Measurements from ENCODE around the gene SAXO1.
"Not testable (repeated sequence)": the region's sequence is repeated elsewhere in the genome, so short reads cannot be mapped to it uniquely, and the experiment has no call there.

Gene SAXO1

DNA sequence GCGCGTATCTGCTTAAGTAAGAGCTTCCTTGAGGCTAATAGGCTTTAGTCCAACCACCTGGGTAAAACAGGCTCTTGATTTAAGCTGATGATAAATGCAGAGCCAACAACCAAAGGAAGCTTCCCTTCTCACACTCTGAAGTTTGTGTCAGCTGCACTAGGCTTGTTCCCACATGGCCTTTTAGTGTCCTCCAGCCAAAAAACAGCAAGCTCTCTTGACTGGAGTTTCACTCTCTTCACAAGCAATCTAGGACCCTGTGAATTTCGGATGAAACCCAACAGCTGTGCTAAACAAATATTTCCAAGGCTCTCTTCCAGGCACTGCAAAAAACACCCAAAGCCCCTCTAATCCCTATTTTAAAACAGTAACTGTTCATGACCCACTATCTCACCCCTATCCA is 63.9 kb downstream of the SAXO1 start:
- DNase-seq: no peak

DNA sequence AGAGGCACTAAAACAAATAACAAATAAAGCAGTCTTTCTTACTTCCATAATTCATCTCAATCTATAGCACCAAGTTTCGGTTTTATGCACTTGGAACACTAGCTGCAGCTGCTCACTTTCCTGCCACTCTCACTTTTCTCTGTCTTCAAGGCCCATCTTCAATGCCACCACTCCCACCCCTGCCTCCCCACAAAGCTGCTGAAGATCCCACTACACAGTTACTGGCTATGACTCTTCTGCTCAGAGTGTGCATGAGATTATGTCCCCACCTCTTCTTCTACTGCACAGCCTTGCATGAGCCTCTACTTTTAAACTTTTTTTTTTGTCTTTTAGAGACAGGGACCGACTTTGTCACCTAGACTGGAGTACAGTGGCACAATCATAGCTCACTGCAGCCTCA is 77.4 kb downstream of the SAXO1 start:
- no peak for DNase-seq

DNA sequence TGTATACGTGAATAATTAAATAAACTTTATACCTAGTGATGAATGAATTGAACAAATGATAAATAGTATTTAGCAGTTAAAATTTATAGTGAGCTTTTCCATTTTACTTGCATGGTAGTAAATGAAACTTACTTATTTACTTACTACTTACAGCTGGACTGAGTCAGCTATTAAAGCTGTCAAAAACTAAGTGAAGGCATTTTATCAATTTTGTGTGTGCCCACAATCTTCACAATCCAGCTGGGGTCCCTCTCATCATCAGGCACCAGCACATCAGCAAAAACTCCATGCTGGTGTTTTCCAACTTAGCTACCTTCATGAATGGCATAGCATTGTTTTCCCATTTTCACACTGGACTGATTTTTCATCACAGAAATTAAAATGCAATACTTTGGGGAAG is 81.1 kb downstream of the SAXO1 start:
- no peak for DNase-seq

DNA sequence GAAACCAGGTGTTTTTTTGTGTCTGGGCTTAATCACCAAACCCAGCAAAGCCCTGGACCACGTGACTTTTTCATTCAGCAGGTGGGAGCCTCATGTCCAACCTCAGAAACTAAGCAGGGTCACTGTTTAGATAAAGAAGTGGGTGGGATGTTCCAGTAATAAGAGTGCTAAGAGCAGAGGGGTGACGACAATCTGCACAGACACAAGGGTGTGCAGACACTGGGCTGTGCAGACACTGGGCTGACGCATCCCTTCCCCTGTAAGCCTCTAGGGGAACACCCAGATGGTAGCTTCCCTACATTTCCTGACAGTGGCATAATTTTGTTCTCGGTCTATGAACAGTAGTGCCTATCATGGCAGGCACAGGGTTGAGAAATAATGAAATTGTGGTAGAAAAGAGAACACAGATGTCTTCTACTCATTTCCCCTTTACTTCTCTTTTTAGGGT is 85.1 kb downstream of the SAXO1 start:
- DNase-seq: peak; percentile 68 to 84 (median 77)

DNA sequence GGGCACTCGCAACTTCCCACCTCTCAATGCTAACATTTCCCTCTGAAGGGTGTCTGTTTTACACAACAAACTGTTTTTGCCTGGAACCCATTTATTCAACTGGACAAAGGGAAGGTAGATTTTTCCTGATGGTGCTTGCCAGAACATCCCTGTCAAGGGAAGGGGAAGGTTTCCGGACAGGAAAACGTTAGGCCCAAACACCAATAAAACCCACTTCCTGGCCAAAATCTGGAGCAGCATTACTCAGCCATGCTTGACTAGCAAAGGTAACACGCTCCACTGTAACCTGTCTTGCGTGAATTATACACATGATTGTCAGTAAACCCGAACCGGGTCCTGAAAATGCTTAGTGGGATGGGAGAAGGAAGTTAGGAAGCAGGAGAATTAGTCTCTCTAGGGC is 90.2 kb downstream of the SAXO1 start:
- no peak for DNase-seq

DNA sequence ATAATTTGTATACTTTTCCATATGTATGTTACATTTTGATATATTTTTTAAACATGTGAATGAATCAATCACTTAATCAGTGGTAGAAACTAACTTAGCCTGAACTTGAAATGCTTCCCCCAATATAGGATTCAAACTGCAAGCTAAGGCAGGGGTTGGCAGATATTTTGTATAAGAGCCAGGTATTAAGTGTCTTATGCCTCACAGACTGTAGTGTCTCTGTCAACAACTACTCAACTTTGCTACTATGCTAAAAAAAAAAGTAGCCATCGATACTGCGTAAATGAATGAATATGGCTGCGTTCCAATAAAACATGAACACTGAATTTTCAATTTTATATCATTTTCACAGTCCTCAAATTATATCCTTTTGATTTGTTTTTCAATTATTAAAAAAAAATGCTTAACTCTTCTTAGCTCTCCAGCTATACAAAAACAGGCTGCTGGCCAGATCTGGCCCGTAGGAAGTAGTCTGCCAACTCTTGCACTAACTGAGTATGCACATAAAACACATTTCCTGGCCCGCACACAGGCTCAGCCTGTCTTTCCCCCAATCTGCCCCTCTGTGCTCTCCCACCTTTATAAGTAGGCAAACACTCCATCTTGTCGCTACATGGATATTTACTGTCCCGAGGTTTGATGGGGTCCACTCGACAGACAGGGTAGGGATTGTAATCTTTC is 91.8 kb downstream of the SAXO1 start:
- DNase-seq: no peak

DNA sequence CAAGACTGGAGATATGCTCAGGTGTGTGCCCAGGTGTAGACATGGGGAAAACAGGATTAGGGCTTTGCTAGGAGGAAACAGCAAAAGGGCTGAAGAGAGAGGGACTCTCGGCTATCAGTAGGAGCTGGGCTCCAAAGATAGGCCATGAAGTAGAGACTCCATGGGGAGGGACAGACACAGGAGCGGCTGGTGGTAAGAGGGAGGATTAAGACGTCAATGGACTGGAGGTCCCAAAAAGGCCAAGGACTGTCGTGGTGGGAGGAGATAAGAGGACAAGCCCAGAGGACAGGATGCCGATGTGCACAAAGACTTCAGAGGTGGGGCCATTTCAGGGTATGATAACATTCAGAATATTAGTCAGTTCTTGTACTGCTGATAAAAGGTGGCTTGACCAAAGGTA is 93.1 kb downstream of the SAXO1 start:
- no peak for DNase-seq

DNA sequence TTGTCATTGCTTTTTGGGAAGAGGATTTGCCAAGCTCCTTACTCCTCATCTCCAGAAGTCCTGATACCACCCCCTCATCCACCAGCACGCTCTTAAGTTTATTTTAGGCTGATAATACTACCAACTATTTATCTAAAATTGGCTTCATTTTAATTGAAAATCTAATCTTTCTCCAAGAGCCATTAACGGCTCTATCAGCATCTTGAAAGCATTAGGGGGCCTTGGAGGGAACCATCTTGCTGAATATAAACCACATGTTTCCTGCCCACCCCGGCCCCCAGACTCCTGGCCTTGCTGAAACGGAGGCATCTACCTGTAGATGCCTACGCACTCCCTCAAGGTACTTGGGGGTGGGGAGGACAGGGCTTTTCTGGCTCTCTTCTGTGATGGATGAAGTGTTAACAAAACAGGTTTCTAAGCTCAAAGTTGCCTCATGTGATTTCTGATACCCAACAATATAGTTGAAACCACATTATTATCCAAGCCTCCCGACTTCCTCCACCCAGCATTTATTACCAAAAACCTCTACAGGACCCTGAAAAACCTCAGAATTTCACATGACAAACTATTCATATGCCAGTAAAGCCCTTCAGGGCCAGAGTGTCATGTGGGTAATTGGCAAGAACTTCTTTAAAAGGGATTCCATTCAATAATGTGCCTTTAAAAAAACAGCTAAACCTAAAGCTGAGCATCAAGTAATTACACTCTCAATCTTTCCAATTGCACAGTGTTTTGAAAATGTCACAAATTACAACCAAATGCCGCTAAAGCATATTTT is 96.7 kb downstream of the SAXO1 start:
- no peak for DNase-seq

DNA sequence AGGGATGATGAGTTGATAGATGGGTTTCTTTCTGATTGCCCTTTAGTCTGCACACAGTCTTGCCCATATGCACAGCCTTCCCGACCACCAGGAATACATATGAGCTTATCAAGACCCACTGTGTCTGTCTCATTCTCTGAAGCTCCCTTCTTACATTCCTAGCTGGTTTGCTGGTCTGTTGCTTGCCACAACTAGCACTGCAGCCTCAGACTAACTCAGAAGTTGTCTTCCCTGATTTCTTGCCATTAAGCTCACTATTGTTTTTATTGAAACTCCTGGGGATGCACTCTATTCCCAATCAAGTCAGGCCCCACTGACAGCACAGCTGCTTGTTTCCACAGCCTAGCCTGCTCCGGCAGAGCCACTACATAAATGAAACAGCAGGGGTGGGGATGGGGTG is 97.5 kb downstream of the SAXO1 start:
- DNase-seq: no peak

DNA sequence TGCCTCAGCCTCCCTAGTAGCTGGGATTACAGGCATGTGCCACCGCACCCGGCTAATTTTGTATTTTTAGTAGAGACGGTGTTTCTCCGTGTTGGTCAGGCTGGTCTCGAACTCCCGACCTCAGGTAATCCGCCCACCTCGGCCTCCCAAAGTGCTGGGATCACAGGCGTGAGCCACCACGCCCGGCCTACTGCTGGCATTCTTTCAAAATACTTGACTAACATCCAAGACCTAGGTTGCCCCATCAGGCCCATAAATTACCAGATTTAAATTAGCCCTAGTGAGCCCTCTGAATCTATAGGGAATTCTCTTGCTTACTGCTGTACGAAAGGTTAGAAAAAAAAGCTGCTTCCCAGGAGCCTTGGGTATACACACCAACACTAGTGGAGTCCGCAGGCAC is 102.4 kb downstream of the SAXO1 start:
- DNase-seq: not testable (repeated sequence)

DNA sequence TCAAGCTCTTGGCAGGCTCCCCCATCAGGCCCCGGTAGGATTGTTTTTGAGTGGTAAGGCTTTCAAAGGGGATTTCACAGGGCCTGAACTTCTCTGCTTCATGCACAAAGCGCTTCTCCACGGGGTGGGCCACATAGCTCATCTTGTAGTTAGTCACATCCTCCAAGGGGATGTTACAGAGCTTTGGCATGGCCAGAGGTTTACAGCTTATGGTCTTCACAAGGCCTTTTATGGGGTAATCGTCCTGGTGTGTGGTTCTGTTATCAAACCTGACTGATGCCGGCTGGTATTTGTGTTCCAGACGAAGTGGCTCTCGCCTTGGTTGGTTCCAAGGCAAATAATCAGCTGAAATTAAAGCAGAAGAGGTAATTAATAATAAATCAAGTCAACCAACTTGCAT is 104.3 kb downstream of the SAXO1 start:
- DNase-seq: no peak

DNA sequence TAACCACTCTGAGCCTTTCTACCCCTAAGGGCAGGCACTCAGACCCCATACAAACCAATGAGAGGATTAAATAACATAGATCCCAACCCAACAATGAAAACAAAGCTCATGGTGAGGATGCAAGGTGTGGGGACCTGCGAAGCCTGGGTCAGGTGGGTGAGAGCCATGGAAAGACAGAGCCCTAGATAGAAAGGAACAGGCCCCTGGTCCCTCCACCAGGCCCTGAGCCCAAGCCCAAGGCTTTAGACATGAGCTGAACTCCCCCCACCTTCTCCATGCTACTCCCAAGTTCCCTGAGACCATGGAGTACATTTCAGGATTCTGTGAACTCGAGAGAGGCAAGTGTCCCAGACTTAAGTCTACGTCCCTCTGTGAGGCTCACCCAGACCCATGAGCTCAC is 106.5 kb downstream of the SAXO1 start:
- DNase-seq: no peak

DNA sequence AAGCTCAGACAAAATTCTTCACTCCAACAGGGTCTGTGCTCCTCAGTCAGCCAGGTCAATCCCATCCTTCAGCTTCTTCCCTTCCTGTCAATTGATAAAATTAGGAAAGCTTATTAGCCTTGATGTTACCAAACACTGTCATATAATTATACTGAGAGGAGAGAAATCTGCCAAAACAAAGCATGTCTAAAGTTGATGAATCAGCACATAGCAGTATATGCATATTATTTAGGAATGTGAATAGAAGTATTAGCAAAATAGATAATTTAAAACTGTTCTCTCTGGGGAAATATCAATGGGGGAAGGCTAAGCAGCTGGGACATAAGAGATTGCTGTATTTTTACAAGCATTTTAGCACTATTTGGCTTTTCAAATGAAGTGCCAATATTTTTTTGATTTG is 107.1 kb downstream of the SAXO1 start:
- no peak for DNase-seq

DNA sequence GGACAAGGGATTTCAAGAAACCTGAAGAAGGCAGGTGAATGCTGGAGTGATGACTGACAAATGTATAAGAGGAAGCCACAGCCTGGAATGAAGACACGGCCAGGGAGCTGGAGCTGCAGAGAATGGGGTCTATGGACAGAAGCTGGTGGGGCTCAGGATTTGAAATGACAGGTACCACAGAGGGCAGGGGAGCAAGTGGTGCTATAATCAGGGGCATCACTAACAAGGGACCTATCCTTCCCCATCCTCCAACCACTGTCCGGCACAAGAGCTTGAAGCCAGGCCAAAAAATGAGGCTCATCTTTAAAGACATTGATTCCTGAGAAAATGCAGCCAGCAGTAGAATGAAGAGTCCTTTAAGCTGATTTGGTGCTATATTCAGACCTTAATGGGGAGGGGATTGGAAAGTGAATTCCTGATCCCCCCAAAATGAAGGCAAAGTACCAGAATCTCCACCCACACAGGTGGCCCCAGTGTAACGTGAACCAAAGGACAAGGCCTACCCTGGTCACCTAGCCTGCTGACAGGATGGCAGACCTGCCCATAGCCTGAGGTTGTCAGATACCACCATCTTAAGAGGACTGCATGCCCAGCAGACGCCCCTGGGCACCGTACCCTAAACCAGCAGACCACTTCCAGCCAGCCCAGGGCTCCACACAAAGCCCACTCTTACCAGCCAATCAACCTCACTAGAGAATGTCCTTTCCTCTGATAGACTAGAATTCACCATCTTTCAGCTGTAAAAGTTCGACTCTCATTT is 109.2 kb downstream of the SAXO1 start:
- DNase-seq: no peak

DNA sequence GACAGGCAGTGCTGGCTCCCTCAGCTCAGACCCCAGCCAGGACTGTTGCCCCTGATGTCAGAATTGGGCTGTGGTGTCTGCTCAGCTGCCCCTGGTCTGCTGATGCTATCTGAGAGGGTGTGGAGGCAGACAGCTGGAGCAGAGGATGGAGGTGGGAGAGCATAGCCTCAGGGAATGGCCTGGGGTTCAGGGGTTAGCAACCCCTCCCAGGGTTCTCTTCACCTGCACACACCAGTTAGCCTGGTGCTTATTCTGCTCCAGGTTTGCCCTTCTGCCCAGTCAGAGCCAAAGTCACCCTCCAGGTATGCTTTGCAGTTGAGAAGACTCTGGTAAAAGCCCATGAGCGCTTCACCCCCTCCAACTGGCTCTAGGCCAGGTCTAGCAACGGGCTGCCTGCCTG is 109.8 kb downstream of the SAXO1 start:
- no peak for DNase-seq

DNA sequence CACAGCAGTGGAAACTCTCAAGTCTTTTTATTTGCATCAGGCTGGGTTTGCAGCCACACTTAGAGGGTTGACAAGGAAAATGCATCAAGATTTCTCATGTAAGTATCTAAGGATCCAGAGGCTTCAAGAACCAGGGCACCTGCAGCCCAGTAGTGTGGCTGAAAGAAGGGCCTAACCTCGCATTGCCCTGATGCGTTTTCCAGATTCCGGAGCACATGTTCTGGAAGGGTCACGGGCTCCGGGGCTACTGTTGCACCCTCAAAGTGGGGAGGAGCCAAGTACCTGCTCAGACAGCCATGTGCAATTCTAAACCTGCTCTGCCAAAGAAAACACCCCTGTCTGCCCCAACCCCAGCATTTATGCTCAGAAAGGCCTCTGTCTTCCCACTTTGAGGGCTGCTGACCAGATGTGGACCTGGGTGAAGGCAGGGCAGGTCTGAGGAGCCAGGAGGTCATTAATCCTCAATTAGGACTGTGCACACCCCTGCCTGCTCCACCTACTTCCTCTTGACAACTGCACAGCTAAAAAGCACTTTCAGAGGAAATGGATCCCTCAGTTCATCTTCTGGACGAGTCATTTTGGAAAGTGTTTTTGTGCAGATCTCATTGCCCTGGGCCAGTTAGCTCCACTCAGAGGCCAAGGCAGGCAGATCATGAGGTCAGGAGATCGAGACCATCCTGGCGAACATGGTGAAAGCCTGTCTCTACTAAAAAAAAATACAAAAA is 110.7 kb downstream of the SAXO1 start:
- DNase-seq: no peak

DNA sequence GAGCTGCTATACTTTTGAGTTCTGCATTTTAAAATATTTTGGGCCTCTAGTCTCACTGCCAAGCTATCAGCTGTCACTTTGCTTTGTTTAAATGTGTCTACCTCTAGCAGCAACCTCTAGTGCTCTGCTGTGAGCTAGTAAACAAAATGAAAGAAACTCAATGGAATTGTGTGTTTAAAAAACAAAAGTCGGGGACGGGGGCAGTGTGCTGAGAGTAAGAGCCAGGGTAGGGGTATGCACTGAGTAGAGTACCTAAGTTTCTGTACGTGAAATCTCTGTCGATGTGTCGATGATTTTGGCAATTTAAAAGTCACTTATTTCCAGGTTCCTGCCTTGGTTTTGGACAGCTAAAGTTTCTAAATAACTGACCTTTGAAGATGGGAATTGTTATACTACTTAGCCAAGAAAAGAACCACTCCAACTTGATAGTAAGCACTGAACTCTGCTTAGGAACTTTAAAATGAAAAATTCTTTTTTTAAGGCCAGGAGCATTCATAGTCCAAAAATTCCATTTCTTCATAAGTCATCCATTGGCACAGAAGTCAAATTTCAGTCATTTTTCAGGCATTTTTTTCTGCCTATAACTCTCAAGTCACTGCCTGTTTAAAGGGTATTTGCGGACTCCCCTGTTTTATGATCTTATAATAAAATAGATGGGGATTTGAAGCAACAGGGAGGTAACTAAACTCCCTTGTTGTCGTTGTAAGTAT is 111.5 kb downstream of the SAXO1 start:
- no peak for DNase-seq

DNA sequence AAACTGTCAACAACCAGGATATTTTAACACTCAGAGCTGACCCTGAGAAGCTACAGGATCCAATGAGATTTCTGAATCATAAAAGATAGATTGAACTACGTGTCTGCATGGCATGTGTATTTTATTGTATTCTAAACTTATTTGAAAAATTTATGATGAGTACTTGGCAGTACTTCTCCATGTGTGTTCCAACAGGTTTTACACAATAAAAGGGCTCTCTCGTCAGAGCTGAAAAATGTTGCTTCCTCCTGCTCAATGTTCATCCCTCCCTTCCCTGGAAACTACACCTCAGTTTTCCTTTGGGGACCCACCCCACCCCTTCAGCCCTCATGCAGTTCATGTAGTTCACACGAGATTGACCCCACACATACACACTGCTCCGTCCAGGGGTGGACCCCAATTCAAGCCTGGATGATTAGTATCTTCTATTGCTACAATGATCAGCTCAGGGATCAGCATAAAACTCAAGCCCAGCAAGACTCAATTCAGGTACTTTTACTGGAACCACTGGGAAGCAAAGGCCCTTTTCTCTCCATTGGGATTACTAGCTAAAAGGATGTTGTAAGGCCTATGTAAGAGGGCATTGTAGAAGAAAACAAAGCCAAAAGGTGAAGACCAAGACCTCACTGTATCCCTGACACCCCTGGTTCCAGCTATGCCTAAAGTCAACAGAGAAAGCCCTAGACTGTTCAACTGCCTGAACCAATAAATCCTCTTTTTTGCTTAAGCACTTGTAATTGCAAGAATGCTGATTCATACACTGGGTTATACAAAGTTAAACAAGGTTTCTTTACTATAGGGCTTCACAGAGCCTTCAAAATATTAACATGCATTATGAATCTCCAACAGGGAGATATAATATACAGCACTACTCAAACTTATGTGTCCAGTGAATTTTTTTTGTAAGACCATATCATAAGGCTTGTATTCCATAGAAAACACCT is 112.6 kb downstream of the SAXO1 start:
- no peak for DNase-seq

DNA sequence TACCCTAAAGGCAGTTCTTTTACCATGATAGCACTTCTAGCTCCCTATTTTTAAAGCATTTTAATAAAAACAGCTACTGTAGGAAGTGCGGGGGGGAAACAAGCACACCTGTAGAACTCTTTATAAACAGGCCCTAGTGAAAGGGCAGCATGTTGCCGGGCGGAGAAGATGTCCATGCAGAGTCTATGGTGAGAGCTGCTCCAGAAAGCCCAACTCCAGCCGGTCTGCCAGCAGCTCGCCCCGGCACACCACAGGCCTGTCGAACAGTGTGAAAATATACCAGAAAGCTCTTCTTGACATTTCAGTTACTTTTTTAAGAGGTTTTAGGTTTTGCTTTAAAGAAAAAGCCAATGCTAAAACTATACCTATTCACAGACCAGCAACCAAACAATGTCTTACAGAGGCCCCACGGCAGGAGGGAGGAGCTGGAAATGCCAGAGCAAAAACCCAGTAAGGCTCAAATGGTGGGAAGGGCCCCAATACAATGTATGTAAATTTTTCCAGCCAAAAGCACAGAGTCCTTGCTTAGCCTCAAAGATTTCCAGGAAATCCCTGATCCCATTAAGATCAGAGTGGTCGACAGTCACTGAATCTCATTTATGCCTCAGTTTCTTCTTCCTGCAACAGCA is 121.2 kb downstream of the SAXO1 start:
- no peak for DNase-seq

DNA sequence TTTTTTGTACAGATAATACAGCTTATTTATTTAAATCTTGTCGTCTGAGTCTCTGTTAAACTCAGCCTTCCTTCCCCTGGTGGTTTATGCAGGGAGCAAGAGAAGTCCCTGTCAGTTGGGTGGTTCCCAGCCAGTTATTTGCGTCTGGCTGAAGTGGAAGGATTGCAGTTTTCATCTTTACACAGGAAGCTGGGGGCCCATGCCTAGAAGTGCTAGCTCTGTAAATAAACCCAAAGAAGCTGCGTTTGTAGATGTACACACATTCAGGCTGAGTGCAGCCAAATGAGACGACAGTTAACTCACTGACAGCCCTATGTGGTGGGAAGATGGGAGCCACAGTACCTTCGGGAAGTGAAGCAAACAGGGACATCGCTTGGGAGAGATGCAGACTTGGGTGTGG is 122.1 kb downstream of the SAXO1 start:
- no peak for DNase-seq

DNA sequence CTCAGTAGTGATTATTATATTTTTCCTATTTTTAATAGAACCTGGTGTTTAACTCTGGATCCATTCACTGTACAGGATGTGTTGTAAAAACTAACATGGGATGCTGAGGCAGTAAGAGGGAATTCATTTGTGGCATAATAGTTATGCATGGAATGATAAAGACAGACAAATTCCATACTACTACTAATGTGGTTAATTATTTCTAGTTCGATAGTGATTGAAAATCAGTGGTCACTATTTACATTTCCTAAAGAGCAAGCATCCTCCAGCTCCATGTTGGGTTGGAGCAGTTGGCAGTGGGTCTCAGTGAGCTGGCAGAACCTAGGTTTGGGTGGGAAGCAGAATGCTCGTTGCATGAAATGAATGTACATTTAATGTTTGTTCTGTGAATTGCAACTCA is 122.6 kb downstream of the SAXO1 start:
- DNase-seq: no peak

All from suppressor macrophage (primary cell).